ENCODE measurements around the gene CACNA2D2.

Gene CACNA2D2

DNA sequence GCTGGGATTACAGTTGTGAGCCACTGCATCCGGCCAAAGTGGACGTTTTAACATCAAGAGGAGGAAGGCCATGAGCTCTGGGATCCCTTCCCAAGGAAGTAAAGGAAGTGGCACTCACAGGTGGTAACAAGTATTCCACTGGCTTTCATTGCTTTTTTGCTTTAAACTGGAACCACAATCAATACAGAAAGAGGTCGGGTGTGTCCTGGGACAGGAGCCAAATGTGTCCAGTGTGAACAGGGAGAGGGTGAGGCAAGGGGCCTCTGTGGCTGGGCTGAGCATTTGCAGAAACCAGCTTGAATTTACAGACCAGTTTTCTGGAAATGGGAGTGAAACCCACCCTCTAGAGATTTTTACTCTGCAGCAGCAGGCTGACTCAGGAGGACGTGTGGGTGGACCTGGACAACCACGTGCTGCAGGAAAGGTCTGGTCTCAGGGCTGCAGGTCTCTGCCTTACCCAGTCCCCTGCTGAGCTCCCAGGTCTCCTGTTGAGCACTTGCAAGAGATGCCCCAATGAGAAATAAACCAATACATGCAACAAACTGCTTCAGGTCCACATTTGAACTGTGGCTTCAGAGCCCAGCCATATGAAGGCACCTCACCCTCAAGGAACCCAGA is 101.3 kb downstream of the CACNA2D2 start:
- DNase-seq (ENCODE audit: low read depth, low spot score) = no peak
- TF ChIP-seq, protein P1, sequence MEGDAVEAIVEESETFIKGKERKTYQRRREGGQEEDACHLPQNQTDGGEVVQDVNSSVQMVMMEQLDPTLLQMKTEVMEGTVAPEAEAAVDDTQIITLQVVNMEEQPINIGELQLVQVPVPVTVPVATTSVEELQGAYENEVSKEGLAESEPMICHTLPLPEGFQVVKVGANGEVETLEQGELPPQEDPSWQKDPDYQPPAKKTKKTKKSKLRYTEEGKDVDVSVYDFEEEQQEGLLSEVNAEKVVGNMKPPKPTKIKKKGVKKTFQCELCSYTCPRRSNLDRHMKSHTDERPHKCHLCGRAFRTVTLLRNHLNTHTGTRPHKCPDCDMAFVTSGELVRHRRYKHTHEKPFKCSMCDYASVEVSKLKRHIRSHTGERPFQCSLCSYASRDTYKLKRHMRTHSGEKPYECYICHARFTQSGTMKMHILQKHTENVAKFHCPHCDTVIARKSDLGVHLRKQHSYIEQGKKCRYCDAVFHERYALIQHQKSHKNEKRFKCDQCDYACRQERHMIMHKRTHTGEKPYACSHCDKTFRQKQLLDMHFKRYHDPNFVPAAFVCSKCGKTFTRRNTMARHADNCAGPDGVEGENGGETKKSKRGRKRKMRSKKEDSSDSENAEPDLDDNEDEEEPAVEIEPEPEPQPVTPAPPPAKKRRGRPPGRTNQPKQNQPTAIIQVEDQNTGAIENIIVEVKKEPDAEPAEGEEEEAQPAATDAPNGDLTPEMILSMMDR (IDR thresholded peaks at IDR 0.05; ENCODE audit: insufficient read depth, low read length, missing control alignments) = no peak
- ChIA-PET POLR2A (no interaction called here), CTCF (no interaction called here)
- H3K4me3 ChIP-seq (ENCODE audit: low read depth, low read length) = no peak overlapping the region

DNA sequence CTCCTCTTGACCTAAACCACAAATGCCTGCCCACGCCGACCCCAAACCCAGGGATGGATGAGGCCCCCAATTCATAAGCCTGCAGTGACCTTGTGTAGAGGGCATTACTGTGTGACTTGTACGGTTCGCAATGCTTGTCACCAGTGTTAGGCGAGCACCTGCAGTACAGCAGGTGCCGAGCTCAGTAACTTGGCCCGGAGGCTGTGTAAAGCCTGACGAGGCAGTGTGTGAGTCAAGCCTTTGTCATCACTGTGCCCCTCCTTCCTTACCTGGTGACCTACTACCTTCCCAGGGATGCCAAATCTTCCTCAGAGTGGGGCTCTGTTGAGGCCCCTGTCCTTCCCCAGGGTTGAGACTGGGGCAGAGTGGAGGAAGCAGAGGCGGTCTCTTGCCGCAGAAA is 106.9 kb downstream of the CACNA2D2 start:
- TF ChIP-seq, protein P1 (IDR thresholded peaks at IDR 0.05; ENCODE audit: insufficient read depth, low read length, missing control alignments) = no peak
- POLR2A ChIA-PET = no interaction called here
- no peak for DNase-seq (ENCODE audit: low read depth, low spot score)
- H3K4me3 ChIP-seq (ENCODE audit: low read depth, low read length) = no peak overlapping the region
- CTCF ChIA-PET = no interaction called here

DNA sequence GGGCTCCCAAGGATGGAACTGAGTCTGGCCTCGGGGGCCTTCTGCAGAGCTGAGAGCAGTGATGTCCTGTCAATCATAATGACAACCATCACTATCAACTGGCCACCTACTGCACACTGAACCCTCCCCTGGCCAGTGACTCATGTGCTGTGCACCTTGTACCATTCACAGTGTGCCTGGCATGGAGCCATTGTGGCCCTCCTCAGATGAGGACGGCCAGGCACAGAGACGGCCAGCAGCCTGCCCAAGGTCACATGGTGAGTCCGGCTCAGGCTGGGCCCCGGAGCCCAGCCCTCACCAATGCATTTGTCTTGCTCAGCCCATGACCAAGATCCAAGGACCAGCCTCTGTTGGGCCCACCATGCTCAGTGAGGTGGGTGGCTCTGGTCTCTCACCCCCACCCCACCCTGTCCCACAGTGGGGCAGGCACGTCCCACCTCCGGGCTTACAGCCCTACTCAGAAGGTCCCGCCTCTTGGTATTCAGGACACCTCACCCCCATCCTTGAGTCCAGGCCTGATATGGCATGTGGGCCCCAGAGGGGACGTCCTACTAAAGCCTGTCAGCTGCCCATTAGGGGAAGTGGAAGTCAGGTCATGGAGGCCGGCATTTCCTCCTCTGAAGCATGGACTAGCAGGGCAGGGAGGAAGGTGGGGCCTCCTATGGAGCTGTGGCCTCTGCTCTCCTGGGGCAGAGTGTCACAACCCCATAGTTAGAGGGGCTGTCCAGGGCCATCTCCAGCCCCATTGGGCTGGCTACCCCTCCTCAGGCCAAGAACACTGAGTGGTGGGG is 108.2 kb downstream of the CACNA2D2 start:
- ChIA-PET POLR2A (no interaction called here), CTCF (interaction anchor here (1.4 kb wide), 1 partner anchor 10 kb away, joined by 4 read pairs; no protein-coding TSS in a partner anchor)
- H3K4me3 ChIP-seq (ENCODE audit: low read depth, low read length) = no peak overlapping the region
- TF ChIP-seq, protein P1 (IDR thresholded peaks at IDR 0.05; ENCODE audit: insufficient read depth, low read length, missing control alignments) = no peak
- DNase-seq (ENCODE audit: low read depth, low spot score) = no peak

DNA sequence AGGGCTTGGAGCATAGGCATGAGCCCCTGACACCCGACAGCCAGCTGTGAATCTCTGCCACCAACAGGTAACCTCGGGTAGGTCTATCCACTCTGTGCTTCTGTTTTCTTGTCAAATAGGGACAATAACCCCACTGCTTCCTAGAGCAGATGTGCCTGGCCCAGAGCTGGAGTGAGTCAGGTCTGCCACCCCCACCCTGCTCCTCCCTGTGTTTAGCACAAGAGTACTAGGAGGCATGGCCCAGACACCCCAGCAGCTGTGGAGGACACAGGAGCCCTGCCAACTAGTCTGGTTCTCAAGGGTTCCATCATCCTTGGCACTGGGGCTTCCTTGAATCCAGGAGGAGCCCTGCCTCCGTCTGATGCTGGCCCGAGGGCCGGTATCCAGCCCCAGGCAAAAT is 110.4 kb downstream of the CACNA2D2 start:
- ChIA-PET CTCF (no interaction called here), POLR2A (no interaction called here)
- no peak for DNase-seq (ENCODE audit: low read depth, low spot score)
- no peak overlapping the region for H3K4me3 ChIP-seq (ENCODE audit: low read depth, low read length)
- TF ChIP-seq, protein P1 (IDR thresholded peaks at IDR 0.05; ENCODE audit: insufficient read depth, low read length, missing control alignments) = no peak

DNA sequence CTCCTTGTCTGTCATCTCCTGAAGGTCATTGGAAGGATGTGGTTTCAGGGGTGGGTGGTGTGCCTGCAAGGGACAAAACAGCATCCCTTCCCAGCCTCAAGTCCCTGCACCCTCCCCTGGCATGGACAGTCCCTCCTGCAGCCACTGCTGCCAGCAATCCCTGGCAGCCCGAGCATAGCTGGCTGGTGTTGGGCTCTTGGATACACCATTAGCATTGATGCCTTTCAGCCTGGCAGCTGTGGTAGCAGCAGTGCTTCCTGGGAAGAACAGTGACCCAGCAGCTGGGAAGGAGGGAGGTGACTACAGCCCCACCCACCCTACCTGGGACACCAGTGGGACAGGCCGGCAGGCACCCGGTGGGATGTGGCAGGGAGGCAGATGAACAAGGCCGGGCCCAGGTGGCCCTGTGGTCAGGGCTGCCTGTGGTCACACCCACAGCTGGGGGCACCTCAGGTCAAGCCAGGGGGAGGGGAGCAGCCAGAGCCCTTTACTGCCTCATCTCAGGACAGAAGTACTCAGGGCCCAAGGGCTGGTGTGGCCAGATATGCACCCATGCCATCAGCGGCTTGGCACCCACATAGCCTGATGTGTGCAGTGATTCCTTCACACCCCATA is 111.2 kb downstream of the CACNA2D2 start:
- ChIA-PET CTCF (no interaction called here), POLR2A (no interaction called here)
- no peak for DNase-seq (ENCODE audit: low read depth, low spot score)
- TF ChIP-seq, protein P1 (IDR thresholded peaks at IDR 0.05; ENCODE audit: insufficient read depth, low read length, missing control alignments) = no peak
- no peak overlapping the region for H3K4me3 ChIP-seq (ENCODE audit: low read depth, low read length)

DNA sequence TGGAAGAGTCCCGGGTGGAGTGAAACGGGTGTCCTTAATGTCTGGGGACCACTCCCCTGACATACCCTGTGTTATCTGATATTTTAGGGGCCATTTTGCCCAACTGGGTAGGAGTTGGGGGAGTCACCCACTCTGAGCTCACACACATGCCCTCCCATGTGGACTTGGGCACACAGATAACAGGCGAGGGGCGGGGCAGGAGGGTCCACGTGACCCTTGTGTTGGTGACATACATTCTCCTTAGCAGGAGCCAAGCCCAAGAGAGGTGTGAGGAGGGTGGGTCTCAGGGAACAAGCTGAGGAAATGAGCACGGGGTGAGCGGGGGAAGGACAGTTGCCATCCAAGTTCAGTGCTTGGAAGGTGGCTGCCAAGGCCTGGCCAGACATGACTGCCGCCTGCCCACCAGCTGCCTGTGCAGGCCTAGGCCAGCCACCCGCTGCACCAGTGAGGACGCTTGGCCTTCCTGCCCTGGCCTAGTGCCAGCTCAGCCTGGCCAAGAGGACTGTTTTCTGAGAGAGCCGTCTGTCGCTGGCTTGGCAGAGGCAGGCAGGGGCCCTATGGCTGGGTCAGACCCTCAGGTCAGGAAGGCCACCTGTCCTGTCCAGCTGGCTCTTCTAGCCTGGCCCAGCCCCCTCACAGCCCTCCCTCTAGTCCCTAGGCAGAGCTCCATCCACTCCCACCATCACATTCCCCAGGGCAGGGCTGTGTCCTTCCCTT is 112.8 kb downstream of the CACNA2D2 start:
- CTCF ChIA-PET = interaction anchor here (1.0 to 1.1 kb wide), 2 partner anchors 152 to 225 kb away, joined by 3 to 4 read pairs; no protein-coding TSS in a partner anchor

More for the DNA sequence above, 112.8 kb downstream of the CACNA2D2 start:
- TF ChIP-seq, protein P1 (IDR thresholded peaks at IDR 0.05; ENCODE audit: insufficient read depth, low read length, missing control alignments) = no peak
- POLR2A ChIA-PET = no interaction called here
- no peak overlapping the region for H3K4me3 ChIP-seq (ENCODE audit: low read depth, low read length)
- no peak for DNase-seq (ENCODE audit: low read depth, low spot score)
